Panc1 (cell line): ENCODE measurements around the gene MYH11. TPM values are rescaled to one million over a fixed set of nuclear protein-coding genes. Genes with fewer than 3 reads are reported as not detected.

ENCODE experiments used
- ATAC-seq: fragments of 200-7000 bp; cut with Tn5 transposase; 2 replicates; pipeline ENCODE4 v1.9.1; 2020; ENCODE audit warnings: mild to moderate bottlenecking, moderate library complexity
- BruUV-seq: library from RNA; stranded (reverse); fragments of 400-500 nt; replicated peaks from 2 replicates; lab custom pipeline; 2021; lab: Mats Ljungman, UMichigan
- CTCF ChIA-PET: fragments of 300-600 bp; sonication (Branson Sonifier 250); formaldehyde crosslinking; loops from one replicate; lab custom pipeline; 2022; ENCODE audit warnings: antibody characterized with exemption; lab: Charles Lee
- POLR2A ChIA-PET: fragments of 300-600 bp; sonication (Branson Sonifier 250); formaldehyde crosslinking; loops from one replicate; lab custom pipeline; 2022; ENCODE audit warnings: antibody characterized with exemption; lab: Charles Lee
- DNase-seq: peaks from one replicate; pipeline ENCODE4 v3.0.0-alpha.2; 2010; ENCODE audit warnings: low read depth, low spot score
- H3K27ac ChIP-seq: 2 replicates; pipeline ENCODE4 v1.5.1; 2011; ENCODE audit warnings: mild to moderate bottlenecking, low read length, inconsistent platforms
- H3K27me3 ChIP-seq: fragments of 200-500 bp; sonication (Bioruptor generic); 2 replicates; pipeline ENCODE4 v1.6.0; 2014; ENCODE audit warnings: low read length, inconsistent platforms; ENCODE audit not compliant: control insufficient read depth, insufficient read depth
- H3K36me3 ChIP-seq: fragments of 200-500 bp; sonication (Bioruptor generic); 2 replicates; pipeline ENCODE4 v1.5.1; 2014; ENCODE audit warnings: inconsistent platforms, mild to moderate bottlenecking, low read length, moderate library complexity; ENCODE audit not compliant: control insufficient read depth, insufficient read depth
- H3K4me1 ChIP-seq: 2 replicates; pipeline ENCODE4 v1.5.1; 2011; ENCODE audit warnings: inconsistent platforms, mild to moderate bottlenecking, low read length, moderate library complexity; ENCODE audit not compliant: control insufficient read depth, insufficient read depth
- H3K4me3 ChIP-seq, 2 experiments: 2 replicates each; pipeline ENCODE4 v1.5.1; 2011 to 2012; ENCODE audit warnings: low read depth in 2 of 2, low read length in 2 of 2, mild to moderate bottlenecking in 2 of 2, inconsistent platforms in 1 of 2, moderate library complexity in 1 of 2
- H3K9me3 ChIP-seq: fragments of 200-500 bp; sonication (Bioruptor generic); 2 replicates; pipeline ENCODE4 v1.5.1; 2014; ENCODE audit warnings: low read depth, mild to moderate bottlenecking, inconsistent platforms, low read length, moderate library complexity; ENCODE audit not compliant: control insufficient read depth, insufficient read depth
- POLR2AphosphoS5 ChIP-seq: IDR thresholded peaks from 2 replicates; pipeline ENCODE4 v1.6.1; 2012; ENCODE audit warnings: mild to moderate bottlenecking, low read depth, low read length, moderate library complexity
- SIN3A ChIP-seq: IDR thresholded peaks from 2 replicates; pipeline ENCODE4 v1.6.1; 2012; ENCODE audit warnings: low read depth, mild to moderate bottlenecking, low read length, moderate library complexity, borderline replicate concordance; ENCODE audit not compliant: insufficient read depth
- TCF7L2 ChIP-seq: IDR thresholded peaks from 2 replicates; pipeline ENCODE4 v1.6.1; 2011; ENCODE audit warnings: mild to moderate bottlenecking, low read depth, low read length, inconsistent platforms
- in situ Hi-C: cut with HindIII; loops from 2 replicates; pipeline ENCODE4 v1.10.0; 2016; ENCODE audit warnings: low sequenced_read_pairs, low pct_unique_long_range_greater_than_20kb
- intact Hi-C: fragments of 100-400 bp; cut with micrococcal nuclease; formaldehyde crosslinking; loops from one replicate; pipeline ENCODE4 v1.10.0; 2022; ENCODE audit not compliant: unreplicated experiment
- total RNA-seq: library from RNA; stranded (reverse); gene quantifications from one replicate; pipeline ENCODE4 v1.2.1, GENCODE V29; 2021; ENCODE audit not compliant: unreplicated experiment
- TF ChIP-seq, protein P1 (sequence below): fragments of 450-650 bp; IDR thresholded peaks from 2 replicates; pipeline ENCODE4 v1.5.1; 2017; ENCODE audit warnings: mild to moderate bottlenecking
- TF ChIP-seq, protein P2 (sequence below), 2 experiments: IDR thresholded peaks; 2 replicates each; pipeline ENCODE4 v1.6.1; 2011 to 2012; ENCODE audit warnings: low read depth in 2 of 2, control low read depth in 1 of 2, low read length in 1 of 2, mild to moderate bottlenecking in 1 of 2, moderate library complexity in 1 of 2; ENCODE audit not compliant: insufficient read depth in 1 of 2

Gene MYH11
- total RNA-seq, 1 experiment from 2014 or later, result 0.51 TPM

DNA sequence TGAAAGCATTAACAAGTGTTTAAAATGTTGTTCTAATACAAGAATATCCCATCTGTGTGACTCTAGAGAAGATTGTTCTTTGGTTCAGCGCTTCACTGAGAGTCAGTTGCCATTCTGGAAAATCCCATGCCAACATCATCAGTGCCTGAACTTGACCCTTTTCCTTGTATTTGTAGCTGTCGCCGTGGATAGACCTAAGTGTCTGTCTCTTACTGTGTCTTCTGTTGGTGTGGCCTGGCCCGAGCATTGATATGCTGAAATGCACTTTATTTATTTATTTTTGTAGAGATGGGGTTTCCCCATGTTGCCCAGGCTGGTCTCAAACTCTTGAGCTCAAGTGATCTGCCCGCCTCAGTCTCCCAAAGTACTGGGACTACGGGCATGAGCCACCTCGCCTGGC, 76.0 kb downstream of the MYH11 start:
- intact Hi-C loops (no loop called here), in situ Hi-C loops (loop anchor here (5.0 kb wide), 2 partner anchors 36 to 86 kb away; no protein-coding TSS in a partner anchor)
- H3K4me3 ChIP-seq, result no peak overlapping the region
- no TSS peak for BruUV-seq
- POLR2A ChIA-PET, result no interaction called here
- H3K9me3 ChIP-seq, result no peaks in the 10 kb centered on the region
- ATAC-seq, result no peak
- no peak for DNase-seq
- TF ChIP-seq SIN3A (no peak), TCF7L2 (no peak), POLR2AphosphoS5 (no peak)
- TF ChIP-seq, protein P1, sequence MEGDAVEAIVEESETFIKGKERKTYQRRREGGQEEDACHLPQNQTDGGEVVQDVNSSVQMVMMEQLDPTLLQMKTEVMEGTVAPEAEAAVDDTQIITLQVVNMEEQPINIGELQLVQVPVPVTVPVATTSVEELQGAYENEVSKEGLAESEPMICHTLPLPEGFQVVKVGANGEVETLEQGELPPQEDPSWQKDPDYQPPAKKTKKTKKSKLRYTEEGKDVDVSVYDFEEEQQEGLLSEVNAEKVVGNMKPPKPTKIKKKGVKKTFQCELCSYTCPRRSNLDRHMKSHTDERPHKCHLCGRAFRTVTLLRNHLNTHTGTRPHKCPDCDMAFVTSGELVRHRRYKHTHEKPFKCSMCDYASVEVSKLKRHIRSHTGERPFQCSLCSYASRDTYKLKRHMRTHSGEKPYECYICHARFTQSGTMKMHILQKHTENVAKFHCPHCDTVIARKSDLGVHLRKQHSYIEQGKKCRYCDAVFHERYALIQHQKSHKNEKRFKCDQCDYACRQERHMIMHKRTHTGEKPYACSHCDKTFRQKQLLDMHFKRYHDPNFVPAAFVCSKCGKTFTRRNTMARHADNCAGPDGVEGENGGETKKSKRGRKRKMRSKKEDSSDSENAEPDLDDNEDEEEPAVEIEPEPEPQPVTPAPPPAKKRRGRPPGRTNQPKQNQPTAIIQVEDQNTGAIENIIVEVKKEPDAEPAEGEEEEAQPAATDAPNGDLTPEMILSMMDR, result no peak
- TF ChIP-seq, protein P2, sequence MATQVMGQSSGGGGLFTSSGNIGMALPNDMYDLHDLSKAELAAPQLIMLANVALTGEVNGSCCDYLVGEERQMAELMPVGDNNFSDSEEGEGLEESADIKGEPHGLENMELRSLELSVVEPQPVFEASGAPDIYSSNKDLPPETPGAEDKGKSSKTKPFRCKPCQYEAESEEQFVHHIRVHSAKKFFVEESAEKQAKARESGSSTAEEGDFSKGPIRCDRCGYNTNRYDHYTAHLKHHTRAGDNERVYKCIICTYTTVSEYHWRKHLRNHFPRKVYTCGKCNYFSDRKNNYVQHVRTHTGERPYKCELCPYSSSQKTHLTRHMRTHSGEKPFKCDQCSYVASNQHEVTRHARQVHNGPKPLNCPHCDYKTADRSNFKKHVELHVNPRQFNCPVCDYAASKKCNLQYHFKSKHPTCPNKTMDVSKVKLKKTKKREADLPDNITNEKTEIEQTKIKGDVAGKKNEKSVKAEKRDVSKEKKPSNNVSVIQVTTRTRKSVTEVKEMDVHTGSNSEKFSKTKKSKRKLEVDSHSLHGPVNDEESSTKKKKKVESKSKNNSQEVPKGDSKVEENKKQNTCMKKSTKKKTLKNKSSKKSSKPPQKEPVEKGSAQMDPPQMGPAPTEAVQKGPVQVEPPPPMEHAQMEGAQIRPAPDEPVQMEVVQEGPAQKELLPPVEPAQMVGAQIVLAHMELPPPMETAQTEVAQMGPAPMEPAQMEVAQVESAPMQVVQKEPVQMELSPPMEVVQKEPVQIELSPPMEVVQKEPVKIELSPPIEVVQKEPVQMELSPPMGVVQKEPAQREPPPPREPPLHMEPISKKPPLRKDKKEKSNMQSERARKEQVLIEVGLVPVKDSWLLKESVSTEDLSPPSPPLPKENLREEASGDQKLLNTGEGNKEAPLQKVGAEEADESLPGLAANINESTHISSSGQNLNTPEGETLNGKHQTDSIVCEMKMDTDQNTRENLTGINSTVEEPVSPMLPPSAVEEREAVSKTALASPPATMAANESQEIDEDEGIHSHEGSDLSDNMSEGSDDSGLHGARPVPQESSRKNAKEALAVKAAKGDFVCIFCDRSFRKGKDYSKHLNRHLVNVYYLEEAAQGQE (IDR thresholded peaks at IDR 0.05; ENCODE audit: insufficient read depth in 1 of 2, low read depth in 2 of 2, low read length in 1 of 2), result no peak
- H3K27me3 ChIP-seq, result no peaks in the 10 kb centered on the region; the same call in 1 of the 2 replicates
- no peak overlapping the region for H3K27ac ChIP-seq
- CTCF ChIA-PET, result no interaction called here
- no peaks in the 10 kb centered on the region for H3K36me3 ChIP-seq
- no peaks in the 10 kb centered on the region; the same call in 1 of the 2 replicates for H3K4me1 ChIP-seq

DNA sequence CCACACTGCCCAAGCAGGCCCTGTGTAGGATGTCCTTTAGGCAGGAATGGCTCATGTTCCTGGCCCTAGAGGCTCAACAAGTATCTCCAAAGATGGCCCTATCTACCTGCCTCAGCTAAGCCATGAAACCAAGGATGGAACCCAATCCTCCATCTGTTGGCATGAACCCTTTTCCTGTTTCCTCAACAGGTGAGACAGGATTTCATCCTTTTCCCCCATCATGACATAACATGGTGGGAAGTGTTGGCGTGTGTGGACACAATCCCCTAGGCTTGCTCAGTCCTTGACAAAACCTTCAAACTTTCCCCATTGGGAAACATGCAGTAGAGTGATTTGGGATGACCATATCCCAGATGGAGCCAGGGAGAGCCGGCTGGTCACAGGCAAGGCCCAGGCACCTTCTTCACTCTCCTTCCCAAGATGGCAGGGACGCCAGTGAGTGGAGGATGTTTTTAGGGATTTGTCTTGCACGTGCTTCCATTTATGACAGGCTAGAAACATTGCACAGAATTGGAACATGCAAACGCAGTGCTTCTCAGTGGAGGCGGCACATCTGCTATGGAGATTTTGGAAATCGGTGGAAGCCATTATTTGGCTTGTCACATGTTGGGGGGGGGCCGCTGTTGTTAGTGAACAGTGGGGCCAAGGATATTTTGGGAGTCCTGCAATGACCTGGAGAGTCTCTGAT, 77.0 kb downstream of the MYH11 start:
- ATAC-seq, result no peak
- BruUV-seq, result no TSS peak
- Histone ChIP-seq H3K27me3 (no peaks in the 10 kb centered on the region; the same call in 1 of the 2 replicates), H3K36me3 (no peaks in the 10 kb centered on the region), H3K9me3 (no peaks in the 10 kb centered on the region), H3K4me3 (no peak overlapping the region), H3K27ac (no peak overlapping the region), H3K4me1 (no peaks in the 10 kb centered on the region; the same call in 1 of the 2 replicates)
- DNase-seq, result no peak
- intact Hi-C loops, result loop anchor here (5.0 to 10.0 kb wide), 3 partner anchors 42 to 415 kb away; no protein-coding TSS in a partner anchor
- ChIA-PET POLR2A (no interaction called here), CTCF (no interaction called here)
- in situ Hi-C loops, result loop anchor here (5.0 kb wide), 2 partner anchors 37 to 87 kb away; no protein-coding TSS in a partner anchor
- no peak for TF ChIP-seq POLR2AphosphoS5
- no peak for TF ChIP-seq SIN3A
- TF ChIP-seq, protein P2 (IDR thresholded peaks at IDR 0.05; ENCODE audit: insufficient read depth in 1 of 2, low read depth in 2 of 2, low read length in 1 of 2), result no peak
- TF ChIP-seq TCF7L2, result no peak
- TF ChIP-seq, protein P1, result no peak
